HUDEP-2 (cell line): ENCODE results near the gene IKZF1.

ENCODE experiments used
- DNase-seq, 76 experiments: peaks; one replicate each; lab custom pipeline; 2025; ENCODE audit not compliant: unreplicated experiment in 76 of 76; lab: John Stamatoyannopoulos, UW

The IKZF1 gene

GRCh38 chr7:50397971-50398324 is 93.4 kb downstream of the IKZF1 start:
- DNase-seq = no peak

- DNase-seq = no peak
Observed at GRCh38 chr7:50399206-50399605, 94.7 kb downstream of the IKZF1 start.

GRCh38 chr7:50399635-50400034 is 95.1 kb downstream of the IKZF1 start:
- no peak for DNase-seq

- DNase-seq = no peak
Observed at GRCh38 chr7:50400114-50400513, 95.6 kb downstream of the IKZF1 start.

- no peak for DNase-seq
Observed at GRCh38 chr7:50404392-50404791, 99.9 kb downstream of the IKZF1 start.

- no peak for DNase-seq
Observed at GRCh38 chr7:50405221-50405620, 100.7 kb downstream of the IKZF1 start.

GRCh38 chr7:50406935-50407334 is 102.4 kb downstream of the IKZF1 start:
- no peak for DNase-seq

- DNase-seq = no peak
Observed at GRCh38 chr7:50409856-50410745, 105.6 kb downstream of the IKZF1 start.

- no peak for DNase-seq
Observed at GRCh38 chr7:50411332-50411731, 106.8 kb downstream of the IKZF1 start.

- no peak for DNase-seq
Observed at GRCh38 chr7:50412973-50413372, 108.5 kb downstream of the IKZF1 start.

- no peak for DNase-seq
Observed at GRCh38 chr7:50413561-50413960, 109.0 kb downstream of the IKZF1 start.

- no peak for DNase-seq
Observed at GRCh38 chr7:50415844-50416364, 111.4 kb downstream of the IKZF1 start.

GRCh38 chr7:50416527-50417182 is 112.1 kb downstream of the IKZF1 start:
- DNase-seq = no peak

GRCh38 chr7:50418086-50418515 is 113.6 kb downstream of the IKZF1 start:
- DNase-seq = peak in 73 of 76 experiments; percentile 10 to 84 (median 68)

- peak in 1 of 76 experiments; percentile 8 for DNase-seq
Observed at GRCh38 chr7:50418526-50419290, 114.2 kb downstream of the IKZF1 start.

GRCh38 chr7:50421043-50421442 is 116.5 kb downstream of the IKZF1 start:
- DNase-seq = no peak

- no peak for DNase-seq
Observed at GRCh38 chr7:50422858-50423257, 118.3 kb downstream of the IKZF1 start.

GRCh38 chr7:50423860-50424259 is 119.3 kb downstream of the IKZF1 start:
- no peak for DNase-seq

GRCh38 chr7:50425318-50425717 is 120.8 kb downstream of the IKZF1 start:
- DNase-seq = no peak

GRCh38 chr7:50426280-50427045 is 121.9 kb downstream of the IKZF1 start:
- no peak for DNase-seq
